Thoracic aorta (tissue), 2 donors: ENCODE results near the gene NAALADL2. TPM values are rescaled to one million over a fixed set of nuclear protein-coding genes. Genes with fewer than 3 reads are reported as not detected.

ENCODE experiments used
- ATAC-seq: fragments of 150-250 bp; one replicate; pipeline ENCODE4 v1.8.0; 2017; ENCODE audit warnings: low read depth; ENCODE audit not compliant: insufficient number of reproducible peaks, low FRiP score
- DNase-seq: peaks from one replicate; pipeline ENCODE4 v3.0.0-alpha.2; 2020; ENCODE audit warnings: low spot score
- H3K27ac ChIP-seq, 2 donors: fragments of 200-600 bp; sonication (generic); 1 replicate in 1 of 2; 2 replicates in 1 of 2; pipeline ENCODE4 v1.5.1; 2016; ENCODE audit warnings: mild to moderate bottlenecking in 2 of 2, moderate library complexity in 2 of 2
- H3K27me3 ChIP-seq: fragments of 200-600 bp; sonication (generic); replicated peaks from 2 replicates; pipeline ENCODE4 v1.6.0; 2016; ENCODE audit warnings: mild to moderate bottlenecking; ENCODE audit not compliant: insufficient read depth
- H3K36me3 ChIP-seq: fragments of 200-600 bp; sonication (generic); one replicate; pipeline ENCODE4 v1.5.1; 2016
- H3K4me1 ChIP-seq, 2 donors: fragments of 200-600 bp; sonication (generic); 1 replicate in 1 of 2; 2 replicates in 1 of 2; pipeline versions ENCODE4 v1.5.1 to v1.6.0; 2016; ENCODE audit warnings: low read depth in 2 of 2, mild to moderate bottlenecking in 1 of 2; ENCODE audit not compliant: control insufficient read depth in 1 of 2
- H3K4me3 ChIP-seq: fragments of 200-600 bp; sonication (generic); 2 replicates; pipeline ENCODE4 v1.5.1; 2016; ENCODE audit warnings: mild to moderate bottlenecking
- H3K9me3 ChIP-seq: fragments of 200-600 bp; sonication (generic); 2 replicates; pipeline ENCODE4 v1.5.1; 2016
- total RNA-seq, 2 donors: library from RNA; depleted of rRNA; stranded (reverse); fragments of >200 nt; gene quantifications; one replicate each; pipeline versions ENCODE4 v1.1.0 to v1.2.3, GENCODE V29; 2016
- TF ChIP-seq, protein P1 (sequence below): fragments of 200-600 bp; sonication (generic); IDR thresholded peaks from one replicate; pipeline ENCODE4 v1.5.1; 2019; ENCODE audit warnings: antibody characterized with exemption

The NAALADL2 gene
- total RNA-seq, 2 donors from 2014 or later: 12.9 to 21.0 TPM

DNA sequence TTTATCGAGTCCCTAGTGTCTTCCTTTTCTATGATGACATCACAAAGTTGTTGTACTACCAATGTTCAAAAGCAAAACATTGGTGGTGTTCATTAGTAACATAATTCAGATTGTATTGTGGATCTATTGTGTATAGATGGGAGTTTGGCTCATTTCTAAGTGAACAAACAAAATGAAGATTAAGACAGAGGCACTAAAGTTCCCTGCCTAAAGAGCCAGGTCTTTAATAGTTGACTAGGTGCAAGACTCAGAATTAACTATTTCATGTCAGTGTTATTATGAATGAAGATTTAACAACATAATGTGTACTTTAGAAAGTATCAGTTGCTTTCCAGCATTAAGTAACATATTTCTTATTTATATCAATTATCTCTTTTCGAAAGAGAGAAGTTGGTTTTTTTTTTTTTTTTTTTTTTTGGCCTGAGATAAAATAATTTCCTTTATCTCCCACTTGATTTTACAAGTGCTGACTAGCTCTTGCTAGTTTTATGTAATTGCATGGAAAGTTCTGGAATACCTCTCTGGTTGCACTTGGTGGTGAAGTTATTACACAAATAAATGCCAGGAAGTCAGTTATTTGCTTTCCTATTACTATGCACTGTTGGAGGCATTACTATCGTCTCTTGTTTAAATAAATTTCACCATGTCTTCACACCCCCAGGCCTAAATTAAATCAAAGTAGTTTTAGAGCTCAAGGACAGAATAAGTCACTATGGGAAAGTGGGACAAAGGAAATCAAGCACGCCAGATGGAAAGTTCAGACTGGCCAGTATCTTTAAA lies 48.7 kb downstream of the NAALADL2 start:
- Histone ChIP-seq H3K9me3 (no peaks in the 10 kb centered on the region), H3K27me3 (no peaks in the 10 kb centered on the region), H3K36me3 (no peaks in the 10 kb centered on the region), H3K4me3 (no peak overlapping the region), H3K27ac (no peak overlapping the region), H3K4me1 (no peaks in the 10 kb centered on the region)
- DNase-seq (no peak), ATAC-seq (no peak)
- TF ChIP-seq, protein P1, sequence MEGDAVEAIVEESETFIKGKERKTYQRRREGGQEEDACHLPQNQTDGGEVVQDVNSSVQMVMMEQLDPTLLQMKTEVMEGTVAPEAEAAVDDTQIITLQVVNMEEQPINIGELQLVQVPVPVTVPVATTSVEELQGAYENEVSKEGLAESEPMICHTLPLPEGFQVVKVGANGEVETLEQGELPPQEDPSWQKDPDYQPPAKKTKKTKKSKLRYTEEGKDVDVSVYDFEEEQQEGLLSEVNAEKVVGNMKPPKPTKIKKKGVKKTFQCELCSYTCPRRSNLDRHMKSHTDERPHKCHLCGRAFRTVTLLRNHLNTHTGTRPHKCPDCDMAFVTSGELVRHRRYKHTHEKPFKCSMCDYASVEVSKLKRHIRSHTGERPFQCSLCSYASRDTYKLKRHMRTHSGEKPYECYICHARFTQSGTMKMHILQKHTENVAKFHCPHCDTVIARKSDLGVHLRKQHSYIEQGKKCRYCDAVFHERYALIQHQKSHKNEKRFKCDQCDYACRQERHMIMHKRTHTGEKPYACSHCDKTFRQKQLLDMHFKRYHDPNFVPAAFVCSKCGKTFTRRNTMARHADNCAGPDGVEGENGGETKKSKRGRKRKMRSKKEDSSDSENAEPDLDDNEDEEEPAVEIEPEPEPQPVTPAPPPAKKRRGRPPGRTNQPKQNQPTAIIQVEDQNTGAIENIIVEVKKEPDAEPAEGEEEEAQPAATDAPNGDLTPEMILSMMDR: no peak

DNA sequence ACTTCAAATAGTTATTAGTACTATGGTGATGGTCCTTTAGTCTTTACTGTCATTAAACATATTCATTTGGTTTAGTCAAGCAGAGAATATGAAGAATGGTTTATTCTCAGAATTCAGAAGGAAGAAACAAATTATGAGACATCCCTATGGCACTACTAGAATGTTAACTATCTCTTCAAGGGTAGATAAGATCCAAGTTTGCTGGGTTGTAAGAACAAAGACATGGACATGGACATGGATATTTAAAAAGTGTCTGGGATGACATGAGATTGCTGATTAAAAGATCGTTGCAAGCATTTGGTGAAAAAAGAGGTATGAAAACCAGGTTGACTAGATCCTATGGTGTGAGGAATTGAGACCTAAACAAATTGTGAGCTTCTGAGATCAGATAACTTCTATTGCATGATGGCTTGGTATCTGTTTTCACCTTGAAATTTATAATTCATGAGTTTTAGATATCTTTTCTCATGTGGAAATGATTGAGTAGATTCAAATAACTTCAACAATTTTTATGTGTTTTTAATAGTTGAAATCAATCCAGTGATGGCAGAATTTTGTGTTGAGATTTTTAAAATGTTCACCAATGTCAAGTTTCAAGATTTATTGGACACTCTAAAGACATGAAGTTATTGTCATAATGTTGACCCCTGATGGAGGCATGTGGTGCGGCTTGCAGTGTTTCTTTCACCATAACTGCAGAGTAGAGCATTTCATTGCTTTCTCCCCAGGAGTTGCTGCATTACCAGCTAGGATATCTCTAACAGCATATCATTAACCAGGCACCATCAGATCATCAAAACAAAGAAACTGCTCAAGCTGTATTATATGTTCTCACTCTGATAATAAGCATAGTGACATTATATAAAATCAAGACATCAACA lies 72.6 kb downstream of the NAALADL2 start:
- no peak overlapping the region for H3K27ac ChIP-seq
- DNase-seq (no peak), ATAC-seq (no peak)
- no peaks in the 10 kb centered on the region for H3K27me3 ChIP-seq
- H3K36me3 ChIP-seq: no peaks in the 10 kb centered on the region
- no peak overlapping the region for H3K4me3 ChIP-seq
- TF ChIP-seq, protein P1: no peak
- no peaks in the 10 kb centered on the region for H3K4me1 ChIP-seq
- H3K9me3 ChIP-seq: no peaks in the 10 kb centered on the region

DNA sequence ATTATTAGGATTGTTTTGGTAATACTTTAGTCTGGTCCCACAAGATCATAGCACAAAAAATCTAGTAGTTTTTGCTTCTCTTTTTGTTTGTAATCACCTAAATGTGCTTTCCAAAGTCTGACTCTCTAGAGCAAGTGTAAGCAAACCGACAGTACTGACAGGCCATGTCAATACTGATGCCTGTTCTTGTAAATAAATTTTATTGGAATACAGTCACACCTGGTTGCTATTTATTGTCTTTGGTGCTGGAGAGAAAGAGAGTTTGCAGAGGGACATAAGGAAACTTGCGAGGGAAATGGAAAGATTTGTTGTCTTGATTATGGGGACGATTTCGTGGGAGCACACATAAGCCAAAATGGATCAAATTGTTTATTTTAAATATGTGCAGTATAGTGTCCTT lies 77.5 kb downstream of the NAALADL2 start:
- TF ChIP-seq, protein P1: no peak
- ATAC-seq (no peak), DNase-seq (no peak)
- H3K27ac ChIP-seq: no peak overlapping the region
- H3K9me3 ChIP-seq: no peaks in the 10 kb centered on the region
- H3K36me3 ChIP-seq: no peaks in the 10 kb centered on the region
- H3K4me3 ChIP-seq: no peak overlapping the region
- no peaks in the 10 kb centered on the region for H3K4me1 ChIP-seq
- H3K27me3 ChIP-seq: no peaks in the 10 kb centered on the region

DNA sequence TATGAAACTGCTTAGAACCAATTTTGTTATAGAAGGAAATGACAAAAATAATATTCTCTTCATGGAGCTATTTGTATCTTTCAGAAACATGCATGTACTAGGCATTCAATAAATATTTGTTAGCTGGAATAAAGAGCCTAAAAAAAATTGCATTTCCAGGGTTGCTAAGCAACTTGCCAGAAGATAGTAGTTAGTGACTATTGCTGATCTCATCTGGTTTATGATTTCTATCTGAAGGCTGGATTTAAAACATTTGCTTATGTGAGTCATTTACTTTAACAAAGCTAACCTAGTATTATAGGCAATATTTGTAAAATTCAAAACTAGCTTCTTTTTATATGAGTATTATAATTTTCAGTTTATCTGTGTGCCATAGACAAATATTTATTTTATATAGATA lies 78.3 kb downstream of the NAALADL2 start:
- Histone ChIP-seq H3K36me3 (no peaks in the 10 kb centered on the region), H3K27me3 (no peaks in the 10 kb centered on the region), H3K4me1 (no peaks in the 10 kb centered on the region), H3K4me3 (no peak overlapping the region), H3K9me3 (no peaks in the 10 kb centered on the region), H3K27ac (no peak overlapping the region)
- no peak for ATAC-seq
- TF ChIP-seq, protein P1: no peak
- no peak for DNase-seq

DNA sequence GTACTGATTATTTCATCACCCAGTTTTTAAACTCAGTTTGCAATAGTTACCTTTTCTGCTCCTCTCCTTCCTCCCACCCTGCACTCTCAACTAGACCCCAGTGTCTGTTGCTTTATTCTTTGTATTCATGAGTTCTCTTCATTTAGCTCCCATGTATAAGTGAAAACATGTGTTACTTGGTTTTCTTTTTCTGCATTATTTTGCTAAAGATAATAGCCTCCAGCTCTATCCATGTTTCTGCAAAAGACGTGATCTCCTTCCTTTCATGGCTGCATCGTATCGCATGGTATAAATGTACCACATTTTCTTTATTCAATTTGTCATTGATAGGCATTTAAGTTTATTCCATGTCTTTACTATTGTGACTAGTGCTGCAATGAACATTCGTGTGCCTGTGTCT lies 79.0 kb downstream of the NAALADL2 start:
- Histone ChIP-seq H3K9me3 (no peaks in the 10 kb centered on the region), H3K27ac (no peak overlapping the region), H3K4me1 (no peaks in the 10 kb centered on the region), H3K4me3 (no peak overlapping the region), H3K36me3 (no peaks in the 10 kb centered on the region), H3K27me3 (no peaks in the 10 kb centered on the region)
- DNase-seq (no peak), ATAC-seq (no peak)
- TF ChIP-seq, protein P1: no peak
